H9 (cell line): ENCODE measurements around the gene OFD1. TPM values are rescaled to one million over a fixed set of nuclear protein-coding genes. Genes with fewer than 3 reads are reported as not detected.

Source experiments
- DNase-seq: peaks from one replicate; pipeline ENCODE4 v3.0.0-alpha.2; 2017
- H2AFZ ChIP-seq: one replicate; pipeline ENCODE4 v1.6.1; 2013; ENCODE audit warnings: mild to moderate bottlenecking, low read length, control low read depth, moderate library complexity
- H2AK5ac ChIP-seq: 2 replicates; pipeline ENCODE4 v1.6.1; 2013; ENCODE audit warnings: low read length, control low read depth, mixed read lengths; ENCODE audit not compliant: insufficient read length
- H2BK120ac ChIP-seq: one replicate; pipeline ENCODE4 v1.6.1; 2013; ENCODE audit warnings: low read depth, mild to moderate bottlenecking, low read length, control low read depth, inconsistent platforms; ENCODE audit not compliant: poor library complexity, severe bottlenecking
- H2BK12ac ChIP-seq: 2 replicates; pipeline ENCODE4 v1.6.1; 2013; ENCODE audit warnings: low read length, control low read depth, mixed read lengths, low read depth; ENCODE audit not compliant: insufficient read length
- H2BK15ac ChIP-seq: 2 replicates; pipeline ENCODE4 v1.6.1; 2013; ENCODE audit warnings: low read depth, low read length, control low read depth
- H2BK20ac ChIP-seq: one replicate; pipeline ENCODE4 v1.6.1; 2013; ENCODE audit warnings: low read depth, mild to moderate bottlenecking, low read length, control low read depth, inconsistent platforms; ENCODE audit not compliant: poor library complexity, severe bottlenecking
- H2BK5ac ChIP-seq: 2 replicates; pipeline ENCODE4 v1.6.1; 2013; ENCODE audit warnings: low read length, control low read depth, mixed read lengths; ENCODE audit not compliant: insufficient read length
- H3K14ac ChIP-seq: 2 replicates; pipeline ENCODE4 v1.6.1; 2013; ENCODE audit warnings: low read length, control low read depth; ENCODE audit not compliant: insufficient read depth
- H3K18ac ChIP-seq: 2 replicates; pipeline ENCODE4 v1.6.1; 2013; ENCODE audit warnings: low read depth, mild to moderate bottlenecking, mixed read lengths, low read length, control low read depth; ENCODE audit not compliant: insufficient read length
- H3K23ac ChIP-seq: 2 replicates; pipeline ENCODE4 v1.6.1; 2013; ENCODE audit warnings: low read length, control low read depth, mixed read lengths, low read depth; ENCODE audit not compliant: insufficient read length
- H3K23me2 ChIP-seq: 2 replicates; pipeline ENCODE4 v1.6.1; 2013; ENCODE audit warnings: low read depth, mild to moderate bottlenecking, mixed read lengths, low read length, control low read depth; ENCODE audit not compliant: insufficient read length, poor library complexity, severe bottlenecking
- H3K27ac ChIP-seq: 2 replicates; pipeline ENCODE4 v1.5.1; 2013; ENCODE audit warnings: low read length, control low read depth, mixed read lengths, low read depth; ENCODE audit not compliant: insufficient read length
- H3K27me3 ChIP-seq: 2 replicates; pipeline ENCODE4 v1.6.1; 2013; ENCODE audit warnings: low read length, control low read depth, inconsistent platforms; ENCODE audit not compliant: insufficient read depth
- H3K4ac ChIP-seq: 2 replicates; pipeline ENCODE4 v1.6.1; 2013; ENCODE audit warnings: low read depth, mild to moderate bottlenecking, control low read depth, inconsistent platforms, low read length, moderate library complexity
- H3K4me1 ChIP-seq: 2 replicates; pipeline ENCODE4 v1.6.1; 2013; ENCODE audit warnings: low read length, control low read depth, inconsistent platforms; ENCODE audit not compliant: insufficient read depth
- H3K4me2 ChIP-seq: 2 replicates; pipeline ENCODE4 v1.6.1; 2013; ENCODE audit warnings: low read length, control low read depth, mixed read lengths; ENCODE audit not compliant: insufficient read length, insufficient read depth
- H3K56ac ChIP-seq: 2 replicates; pipeline ENCODE4 v1.6.1; 2013; ENCODE audit warnings: low read depth, mild to moderate bottlenecking, mixed read lengths, low read length, control low read depth; ENCODE audit not compliant: insufficient read length
- H3K79me1 ChIP-seq: 2 replicates; pipeline ENCODE4 v1.6.1; 2013; ENCODE audit warnings: low read depth, mild to moderate bottlenecking, moderate library complexity, low read length, control low read depth, inconsistent platforms; ENCODE audit not compliant: insufficient read depth, poor library complexity, severe bottlenecking
- H3K79me2 ChIP-seq: 2 replicates; pipeline ENCODE4 v1.6.1; 2013; ENCODE audit warnings: low read length, control low read depth, inconsistent platforms; ENCODE audit not compliant: insufficient read depth
- H3K9ac ChIP-seq: 2 replicates; pipeline ENCODE4 v1.6.1; 2013; ENCODE audit warnings: low read length, control low read depth, mixed read lengths; ENCODE audit not compliant: insufficient read length; ENCODE audit errors: extremely low read depth
- H3K9me3 ChIP-seq: one replicate; pipeline ENCODE4 v1.6.1; 2013; ENCODE audit warnings: low read depth, low read length, inconsistent platforms; ENCODE audit not compliant: control insufficient read depth
- H3T11ph ChIP-seq: one replicate; pipeline ENCODE4 v1.6.1; 2013; ENCODE audit warnings: mild to moderate bottlenecking, low read length, control low read depth, inconsistent platforms
- H4K20me1 ChIP-seq: one replicate; pipeline ENCODE4 v1.6.1; 2013; ENCODE audit not compliant: control insufficient read depth, insufficient read length, insufficient read depth
- H4K5ac ChIP-seq: 2 replicates; pipeline ENCODE4 v1.6.1; 2013; ENCODE audit warnings: low read depth, mild to moderate bottlenecking, mixed read lengths, low read length, control low read depth; ENCODE audit not compliant: insufficient read length
- H4K8ac ChIP-seq: replicated peaks from 2 replicates; pipeline ENCODE4 v1.6.1; 2013; ENCODE audit warnings: low read length, control low read depth, mixed read lengths, low read depth; ENCODE audit not compliant: insufficient read length
- H4K91ac ChIP-seq: 2 replicates; pipeline ENCODE4 v1.6.1; 2013; ENCODE audit warnings: low read depth, mild to moderate bottlenecking, moderate library complexity, mixed read lengths, low read length, control low read depth; ENCODE audit not compliant: insufficient read length
- H3K27ac Mint-ChIP-seq, 3 experiments: 2 replicates in 2 of 3; 3 replicates in 1 of 3; pipeline ENCODE4 v1.8.0; 2020 to 2021; ENCODE audit warnings: mixed read lengths in 3 of 3, mild to moderate bottlenecking in 1 of 3, moderate library complexity in 1 of 3
- H3K27me3 Mint-ChIP-seq: 2 replicates; pipeline ENCODE4 v1.8.0; 2021; ENCODE audit warnings: low read depth, mild to moderate bottlenecking, moderate library complexity, mixed read lengths
- H3K36me3 Mint-ChIP-seq, 3 experiments: 2 replicates in 2 of 3; 3 replicates in 1 of 3; pipeline ENCODE4 v1.8.0; 2020 to 2021; ENCODE audit warnings: low read depth in 3 of 3, mixed read lengths in 3 of 3; ENCODE audit not compliant: insufficient read depth in 1 of 3
- H3K4me1 Mint-ChIP-seq, 2 experiments: 2 replicates each; pipeline ENCODE4 v1.8.0; 2020; ENCODE audit warnings: mixed read lengths in 2 of 2
- H3K4me3 Mint-ChIP-seq, 2 experiments: 2 replicates in 1 of 2; 3 replicates in 1 of 2; pipeline ENCODE4 v1.8.0; 2020 to 2021; ENCODE audit warnings: mild to moderate bottlenecking in 2 of 2, mixed read lengths in 2 of 2, moderate library complexity in 1 of 2
- H3K9me3 Mint-ChIP-seq, 2 experiments: 2 replicates in 1 of 2; 3 replicates in 1 of 2; pipeline ENCODE4 v1.8.0; 2020; ENCODE audit warnings: mild to moderate bottlenecking in 2 of 2, mixed read lengths in 2 of 2, moderate library complexity in 1 of 2
- whole genome bisulfite sequencing: extraction: QIAGEN DNeasy Blood & Tissue Kit; methylation state at CpG from one replicate; pipeline ENCODE4 v1.1.7; 2013; ENCODE audit warnings: missing lambda C conversion rate, low lambda C conversion rate, mixed read lengths; ENCODE audit not compliant: insufficient read length; ENCODE audit errors: extremely low coverage; 5-methylcytosine and 5-hydroxymethylcytosine counted together
- total RNA-seq: library from RNA; stranded (reverse); gene quantifications from 2 replicates; pipeline ENCODE4 v1.2.1, GENCODE V29; 2021
- TF ChIP-seq, protein P1 (sequence below): fragments of 200-600 bp; sonication (generic); conservative IDR thresholded peaks from 3 replicates; pipeline ENCODE4 v1.8.0; 2021; ENCODE audit warnings: antibody characterized with exemption, mild to moderate bottlenecking

Gene OFD1
- total RNA-seq, 1 experiment from 2014 or later: 36.0 TPM

DNA sequence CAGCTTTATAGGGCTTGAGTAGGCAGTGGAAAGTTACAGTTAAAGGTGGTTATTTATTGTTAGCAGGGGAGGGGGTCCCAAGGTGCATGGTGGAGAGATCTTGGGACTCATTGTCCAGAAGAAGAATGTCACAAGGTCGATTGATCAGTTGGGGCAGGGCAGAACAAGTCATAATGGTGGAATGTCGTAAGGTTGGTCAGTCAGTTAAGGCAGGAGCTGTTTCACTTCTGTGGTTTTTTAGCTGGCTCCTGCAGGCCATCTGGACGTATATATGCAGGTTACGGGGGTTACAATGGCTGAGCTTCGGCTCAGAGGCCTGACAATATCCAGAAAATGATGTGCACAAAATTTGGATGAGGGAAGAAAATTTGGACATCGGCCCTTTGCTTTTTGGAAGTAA is 7.1 kb downstream of the OFD1 start:
- Histone ChIP-seq H3K27me3 (no peaks in the 10 kb centered on the region), H3K23me2 (no peaks in the 10 kb centered on the region), H3K4me1 (no peaks in the 10 kb centered on the region), H3K18ac (no peak overlapping the region), H3K56ac (no peak overlapping the region), H4K20me1 (no peaks in the 10 kb centered on the region), H4K8ac (no peak overlapping the region), H3K79me2 (no peaks in the 10 kb centered on the region), H4K5ac (no peak overlapping the region), H3K14ac (no peak overlapping the region), H2BK20ac (no peak overlapping the region), H2BK120ac (no peak overlapping the region), H2AFZ (no peak overlapping the region), H4K91ac (no peak overlapping the region), H3K9me3 (no peaks in the 10 kb centered on the region), H3K79me1 (no peaks in the 10 kb centered on the region), H3K4ac (no peak overlapping the region), H3K23ac (no peak overlapping the region), H3K4me2 (no peak overlapping the region), H2BK15ac (no peak overlapping the region), H3T11ph (no peak overlapping the region), H3K9ac (no peak overlapping the region), H2BK12ac (no peak overlapping the region), H3K27ac (no peak overlapping the region), H2BK5ac (no peak overlapping the region), H2AK5ac (no peak overlapping the region)
- Mint-ChIP-seq H3K27ac (peak overlapping the region in 2 of 3 experiments; percentile 53 to 74; a peak in 3 of 7 replicates), H3K9me3 (peaks cover 2 to 36% of the 10 kb centered on the region in 2 experiments; a peak in 4 of 5 replicates), H3K4me3 (no peak overlapping the region), H3K36me3 (peaks cover 0 to 55% (median 32%) of the 10 kb centered on the region in 3 experiments; a peak in 5 of 7 replicates), H3K4me1 (peaks cover 3 to 14% of the 10 kb centered on the region in 2 experiments; a peak in 2 of 4 replicates), H3K27me3 (no peaks in the 10 kb centered on the region; the same call in 1 of the 2 replicates)
- DNase-seq: no peak
- no CpG with 5 or more reads among the region's 6 CpGs for WGBS
- TF ChIP-seq, protein P1, sequence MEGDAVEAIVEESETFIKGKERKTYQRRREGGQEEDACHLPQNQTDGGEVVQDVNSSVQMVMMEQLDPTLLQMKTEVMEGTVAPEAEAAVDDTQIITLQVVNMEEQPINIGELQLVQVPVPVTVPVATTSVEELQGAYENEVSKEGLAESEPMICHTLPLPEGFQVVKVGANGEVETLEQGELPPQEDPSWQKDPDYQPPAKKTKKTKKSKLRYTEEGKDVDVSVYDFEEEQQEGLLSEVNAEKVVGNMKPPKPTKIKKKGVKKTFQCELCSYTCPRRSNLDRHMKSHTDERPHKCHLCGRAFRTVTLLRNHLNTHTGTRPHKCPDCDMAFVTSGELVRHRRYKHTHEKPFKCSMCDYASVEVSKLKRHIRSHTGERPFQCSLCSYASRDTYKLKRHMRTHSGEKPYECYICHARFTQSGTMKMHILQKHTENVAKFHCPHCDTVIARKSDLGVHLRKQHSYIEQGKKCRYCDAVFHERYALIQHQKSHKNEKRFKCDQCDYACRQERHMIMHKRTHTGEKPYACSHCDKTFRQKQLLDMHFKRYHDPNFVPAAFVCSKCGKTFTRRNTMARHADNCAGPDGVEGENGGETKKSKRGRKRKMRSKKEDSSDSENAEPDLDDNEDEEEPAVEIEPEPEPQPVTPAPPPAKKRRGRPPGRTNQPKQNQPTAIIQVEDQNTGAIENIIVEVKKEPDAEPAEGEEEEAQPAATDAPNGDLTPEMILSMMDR: no peak
